ENCODE data around the gene TXNDC2. TPM values are rescaled to one million over a fixed set of nuclear protein-coding genes. Genes with fewer than 3 reads are reported as not detected.

The TXNDC2 gene
- total RNA-seq, 1 donor from 2014 or later, result not detected

DNA sequence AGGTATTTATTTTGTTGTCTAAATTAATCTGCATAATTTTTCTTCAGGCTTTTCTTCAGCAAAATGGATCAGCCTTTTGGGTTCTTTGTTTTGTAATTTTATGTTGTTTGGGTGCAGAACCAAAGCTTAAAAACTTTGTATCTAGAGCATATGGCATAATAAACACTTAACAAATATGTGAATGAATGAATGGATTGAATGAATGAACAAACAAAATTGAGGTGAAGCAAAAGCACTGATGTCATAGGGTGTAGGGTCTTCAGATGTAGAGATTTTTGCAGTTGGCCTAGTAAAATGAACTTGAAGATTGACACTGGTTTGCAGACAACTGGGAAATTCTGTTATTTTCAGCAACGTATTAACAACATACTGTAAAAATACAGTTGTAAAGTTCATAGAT is 45.4 kb downstream of the TXNDC2 start:
- H3K4me1 Mint-ChIP-seq, result peaks cover 9% of the 10 kb centered on the region
- no peaks in the 10 kb centered on the region for H3K9me3 ChIP-seq (ENCODE audit: low read depth)
- peaks cover 10% of the 10 kb centered on the region for H3K36me3 Mint-ChIP-seq
- no peak overlapping the region for H3K9ac ChIP-seq
- no peak overlapping the region for H3K4me3 Mint-ChIP-seq
- peaks cover 57% of the 10 kb centered on the region for H4K20me1 ChIP-seq (ENCODE audit: low read depth)
- H3K27me3 Mint-ChIP-seq (ENCODE audit: insufficient read depth, low read depth), result peaks cover 2% of the 10 kb centered on the region
- H3K27me3 ChIP-seq, result no peaks in the 10 kb centered on the region
- no peak for DNase-seq (ENCODE audit: low spot score)
- H3K4me2 ChIP-seq, result no peak overlapping the region
- peaks cover 27% of the 10 kb centered on the region for H3K4me1 ChIP-seq
- H3K27ac ChIP-seq, result no peak overlapping the region
- no peak overlapping the region for H3K4me3 ChIP-seq
- H3F3A ChIP-seq (ENCODE audit: low read depth), result no peaks in the 10 kb centered on the region
- H3K36me3 ChIP-seq, result no peaks in the 10 kb centered on the region
- no peak overlapping the region for H3K27ac Mint-ChIP-seq
- no peak overlapping the region for H2AFZ ChIP-seq (replicated peaks)
- H3K9me3 Mint-ChIP-seq, result no peaks in the 10 kb centered on the region
- no peak for TF ChIP-seq EZH2phosphoT487 (IDR thresholded peaks at IDR 0.05)
- TF ChIP-seq, protein P1, sequence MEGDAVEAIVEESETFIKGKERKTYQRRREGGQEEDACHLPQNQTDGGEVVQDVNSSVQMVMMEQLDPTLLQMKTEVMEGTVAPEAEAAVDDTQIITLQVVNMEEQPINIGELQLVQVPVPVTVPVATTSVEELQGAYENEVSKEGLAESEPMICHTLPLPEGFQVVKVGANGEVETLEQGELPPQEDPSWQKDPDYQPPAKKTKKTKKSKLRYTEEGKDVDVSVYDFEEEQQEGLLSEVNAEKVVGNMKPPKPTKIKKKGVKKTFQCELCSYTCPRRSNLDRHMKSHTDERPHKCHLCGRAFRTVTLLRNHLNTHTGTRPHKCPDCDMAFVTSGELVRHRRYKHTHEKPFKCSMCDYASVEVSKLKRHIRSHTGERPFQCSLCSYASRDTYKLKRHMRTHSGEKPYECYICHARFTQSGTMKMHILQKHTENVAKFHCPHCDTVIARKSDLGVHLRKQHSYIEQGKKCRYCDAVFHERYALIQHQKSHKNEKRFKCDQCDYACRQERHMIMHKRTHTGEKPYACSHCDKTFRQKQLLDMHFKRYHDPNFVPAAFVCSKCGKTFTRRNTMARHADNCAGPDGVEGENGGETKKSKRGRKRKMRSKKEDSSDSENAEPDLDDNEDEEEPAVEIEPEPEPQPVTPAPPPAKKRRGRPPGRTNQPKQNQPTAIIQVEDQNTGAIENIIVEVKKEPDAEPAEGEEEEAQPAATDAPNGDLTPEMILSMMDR (IDR thresholded peaks at IDR 0.05), result no peak
- TF ChIP-seq EZH2 (IDR thresholded peaks at IDR 0.05), result no peak
- peaks cover 86% of the 10 kb centered on the region for H3K79me2 ChIP-seq (ENCODE audit: low read depth)

DNA sequence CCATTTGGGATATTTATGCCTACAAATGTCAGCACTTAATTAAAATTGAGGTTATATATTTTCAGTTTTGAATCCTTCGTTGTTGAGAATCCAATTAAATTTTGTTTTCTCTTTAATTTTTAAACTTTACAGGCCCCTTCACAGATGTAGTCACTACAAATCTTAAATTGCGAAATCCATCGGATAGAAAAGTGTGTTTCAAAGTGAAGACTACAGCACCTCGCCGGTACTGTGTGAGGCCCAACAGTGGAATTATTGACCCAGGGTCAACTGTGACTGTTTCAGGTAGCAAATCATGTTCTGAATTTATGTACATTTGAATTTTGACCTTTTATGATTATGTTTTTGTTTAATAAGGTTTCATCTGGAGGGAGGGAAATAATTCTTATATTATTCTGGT is 45.9 kb downstream of the TXNDC2 start:
- H3K4me3 Mint-ChIP-seq, result no peak overlapping the region
- no peak overlapping the region for H3K27ac Mint-ChIP-seq
- Histone ChIP-seq H2AFZ (replicated peaks) (no peak overlapping the region), H3K79me2 (ENCODE audit: low read depth) (peaks cover 80% of the 10 kb centered on the region), H3K27ac (no peak overlapping the region), H3K27me3 (no peaks in the 10 kb centered on the region), H3K36me3 (no peaks in the 10 kb centered on the region), H3K4me1 (peaks cover 22% of the 10 kb centered on the region), H3K9me3 (ENCODE audit: low read depth) (no peaks in the 10 kb centered on the region), H4K20me1 (ENCODE audit: low read depth) (peaks cover 52% of the 10 kb centered on the region), H3K4me2 (no peak overlapping the region), H3K9ac (no peak overlapping the region), H3K4me3 (no peak overlapping the region), H3F3A (ENCODE audit: low read depth) (no peaks in the 10 kb centered on the region)
- peaks cover 2% of the 10 kb centered on the region for H3K27me3 Mint-ChIP-seq (ENCODE audit: insufficient read depth, low read depth)
- peaks cover 14% of the 10 kb centered on the region for H3K36me3 Mint-ChIP-seq
- peaks cover 9% of the 10 kb centered on the region for H3K4me1 Mint-ChIP-seq
- no peaks in the 10 kb centered on the region for H3K9me3 Mint-ChIP-seq
- TF ChIP-seq EZH2 (IDR thresholded peaks at IDR 0.05) (no peak), EZH2phosphoT487 (IDR thresholded peaks at IDR 0.05) (no peak)
- TF ChIP-seq, protein P1 (IDR thresholded peaks at IDR 0.05), result no peak
- no peak for DNase-seq (ENCODE audit: low spot score)

DNA sequence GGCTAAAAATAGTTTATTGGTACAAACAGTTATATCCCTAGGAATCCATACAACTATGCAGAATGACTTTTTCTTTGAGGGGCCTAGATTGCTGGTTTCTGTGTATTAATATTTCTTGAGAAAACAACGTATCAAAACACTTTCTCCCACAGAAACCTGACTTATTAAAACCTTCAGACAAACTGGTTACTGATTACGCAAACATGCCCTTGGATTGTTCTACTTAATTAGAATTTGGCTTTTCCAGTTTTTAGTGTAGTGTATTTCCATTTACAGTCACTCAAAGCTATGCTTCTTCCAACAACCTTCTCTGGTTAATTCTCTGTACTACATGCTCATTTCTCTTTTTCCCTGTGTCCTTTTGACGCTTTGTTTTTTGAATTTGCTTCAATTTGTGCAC is 48.1 kb downstream of the TXNDC2 start:
- no peak for DNase-seq (ENCODE audit: low spot score)
- no peak overlapping the region for H3K27ac ChIP-seq
- H3K4me3 Mint-ChIP-seq, result no peak overlapping the region
- no peak overlapping the region for H2AFZ ChIP-seq (replicated peaks)
- peaks cover 2% of the 10 kb centered on the region for H3K27me3 Mint-ChIP-seq (ENCODE audit: insufficient read depth, low read depth)
- H3K4me3 ChIP-seq, result no peak overlapping the region
- H3K9me3 Mint-ChIP-seq, result no peaks in the 10 kb centered on the region
- H3K4me2 ChIP-seq, result no peak overlapping the region
- no peaks in the 10 kb centered on the region for H3K4me1 Mint-ChIP-seq
- H3K79me2 ChIP-seq (ENCODE audit: low read depth), result peaks cover 71% of the 10 kb centered on the region
- peaks cover 20% of the 10 kb centered on the region for H3K36me3 Mint-ChIP-seq
- no peaks in the 10 kb centered on the region for H3F3A ChIP-seq (ENCODE audit: low read depth)
- no peaks in the 10 kb centered on the region for H3K9me3 ChIP-seq (ENCODE audit: low read depth)
- no peaks in the 10 kb centered on the region for H3K27me3 ChIP-seq
- TF ChIP-seq EZH2phosphoT487 (IDR thresholded peaks at IDR 0.05) (no peak), EZH2 (IDR thresholded peaks at IDR 0.05) (no peak)
- TF ChIP-seq, protein P1 (IDR thresholded peaks at IDR 0.05), result no peak
- H3K36me3 ChIP-seq, result peaks cover 14% of the 10 kb centered on the region
- no peak overlapping the region for H3K9ac ChIP-seq
- peaks cover 30% of the 10 kb centered on the region for H4K20me1 ChIP-seq (ENCODE audit: low read depth)
- H3K4me1 ChIP-seq, result no peaks in the 10 kb centered on the region
- H3K27ac Mint-ChIP-seq, result no peak overlapping the region

All from neural progenitor cell (in vitro differentiated cells).